ENCODE results near the gene AK2. TPM values are rescaled to one million over a fixed set of nuclear protein-coding genes. Genes with fewer than 3 reads are reported as not detected.
A peak's percentile ranks its signal among the peaks of the same experiment; 100 is the strongest.

AK2 gene
- total RNA-seq, 2 experiments from 2014 or later = 386 to 464 TPM

DNA sequence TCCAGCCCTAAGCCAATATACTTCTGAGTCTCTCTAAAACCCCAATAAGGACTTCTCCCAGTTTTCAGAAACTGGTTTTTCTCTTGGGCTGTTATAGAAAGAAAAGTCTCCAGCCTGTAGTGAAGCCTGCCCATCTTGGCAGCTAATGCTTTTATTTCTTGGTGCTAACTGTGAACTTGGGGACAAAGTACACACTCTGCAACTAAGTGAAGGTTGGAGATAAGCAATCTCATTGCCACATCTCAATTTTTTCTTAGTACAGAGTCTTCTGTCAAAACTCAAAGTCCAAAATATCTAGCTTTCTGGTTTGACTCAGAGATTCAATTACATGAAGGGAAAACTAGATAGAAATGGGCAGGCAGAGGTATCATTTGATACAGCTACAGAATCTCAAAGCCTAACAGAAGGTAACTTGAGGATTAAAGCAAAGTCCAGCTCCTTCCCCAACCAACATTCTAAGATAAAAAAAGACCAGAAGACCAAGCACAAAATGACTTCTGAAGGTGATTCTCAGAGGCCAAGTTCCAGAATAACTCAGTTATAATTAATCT, 14.0 kb downstream of the AK2 start:
- CTCF ChIA-PET = interaction anchor here (1.0 to 1.5 kb wide), 3 partner anchors 12 to 21 kb away, joined by 3 to 4 read pairs (median 4); no protein-coding TSS in a partner anchor
- H3K36me3 Mint-ChIP-seq (ENCODE audit: low read depth) = peaks cover 76% of the 10 kb centered on the region

DNA sequence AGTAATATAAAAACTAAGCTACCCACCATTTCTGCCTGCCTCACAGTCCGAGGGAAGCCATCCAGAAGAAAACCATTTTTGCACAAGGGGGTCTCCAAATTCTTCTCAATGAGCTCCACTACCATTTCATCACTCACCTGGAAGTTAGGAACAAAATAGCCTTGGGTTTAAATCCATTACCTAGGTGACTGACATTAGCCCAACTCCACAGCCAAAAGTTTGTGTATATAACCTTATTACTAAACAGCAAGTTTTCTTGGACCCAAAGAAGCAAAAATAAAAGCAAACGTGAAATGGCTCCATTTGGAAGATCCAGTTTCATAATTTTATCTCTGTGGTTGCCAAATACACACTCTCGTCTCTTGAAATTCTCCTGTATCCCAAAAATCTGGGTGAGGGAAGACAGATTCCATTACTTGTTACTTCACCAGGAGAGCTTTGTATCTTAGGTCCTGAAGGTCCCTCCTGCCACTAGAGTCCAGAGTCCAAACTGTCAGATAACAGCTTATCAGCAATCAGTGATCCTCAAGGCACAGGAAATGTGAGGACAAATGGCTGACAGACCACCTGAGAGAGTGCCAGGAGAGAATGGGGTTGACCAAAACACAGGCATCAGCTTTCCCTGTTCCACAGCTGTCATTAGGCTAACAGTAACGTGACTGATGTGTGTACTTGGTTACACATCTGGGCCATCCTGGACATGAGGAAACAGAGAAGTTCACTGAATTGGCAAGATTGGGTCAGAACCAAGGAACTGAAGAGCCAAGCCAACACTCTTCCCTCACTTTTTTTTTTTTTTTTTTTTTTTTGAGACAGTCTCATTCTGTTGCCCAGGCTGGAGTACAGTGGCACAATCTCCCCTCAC, 14.9 kb downstream of the AK2 start:
- Mint-ChIP-seq H3K27ac (no peak overlapping the region), H3K36me3 (ENCODE audit: low read depth) (peaks cover 74% of the 10 kb centered on the region), H3K27me3 (no peaks in the 10 kb centered on the region), H3K9me3 (ENCODE audit: low read depth) (no peaks in the 10 kb centered on the region), H3K4me3 (no peak overlapping the region), H3K4me1 (peaks cover 42% of the 10 kb centered on the region)
- POLR2A ChIA-PET = interaction anchor here (0.6 kb wide), 1 partner anchor 33 kb away, joined by 3 read pairs; no protein-coding TSS in a partner anchor
- ATAC-seq (no peak), DNase-seq (no peak)
- CTCF ChIA-PET = interaction anchor here (0.6 to 1.5 kb wide), 7 partner anchors 9 to 501 kb away, joined by 3 to 4 read pairs (median 3); no protein-coding TSS in a partner anchor
- intact Hi-C loops (cut with DNase I, micrococcal nuclease) = no loop called here

More for the DNA sequence above, 14.0 kb downstream of the AK2 start:
- H3K9me3 Mint-ChIP-seq (ENCODE audit: low read depth) = no peaks in the 10 kb centered on the region
- peaks cover 48% of the 10 kb centered on the region for H3K4me1 Mint-ChIP-seq
- H3K27me3 Mint-ChIP-seq = no peaks in the 10 kb centered on the region
- no peak overlapping the region for H3K27ac Mint-ChIP-seq
- ATAC-seq = no peak
- POLR2A ChIA-PET = no interaction called here
- no peak overlapping the region for H3K4me3 Mint-ChIP-seq
- intact Hi-C loops (cut with DNase I, micrococcal nuclease) = no loop called here
- no peak for DNase-seq

DNA sequence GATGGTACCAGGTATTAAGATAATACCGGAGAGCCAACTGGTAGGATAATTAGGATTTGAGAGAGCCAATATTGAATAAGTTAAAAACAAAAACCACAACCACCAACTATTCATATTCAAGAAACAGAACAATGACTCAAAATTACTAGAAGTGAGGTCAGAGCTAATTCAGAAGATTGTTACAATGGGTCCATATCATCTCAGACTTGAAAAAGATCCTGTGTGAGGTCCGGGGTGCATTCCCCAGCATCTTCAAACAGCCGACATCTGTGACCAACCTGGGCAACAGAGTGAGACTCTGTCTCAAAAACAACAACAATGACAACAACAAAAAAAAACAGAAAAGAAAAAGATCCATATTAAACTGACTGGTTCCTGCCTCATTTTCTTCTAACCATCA, 18.6 kb downstream of the AK2 start:
- Mint-ChIP-seq H3K4me1 (peaks cover 14% of the 10 kb centered on the region), H3K4me3 (no peak overlapping the region)
- ATAC-seq = peak; percentile 76

GRCh38 chr1:33017175-33017574, 19.5 kb downstream of the AK2 start:
- DNase-seq = no peak
- Mint-ChIP-seq H3K9me3 (ENCODE audit: low read depth) (no peaks in the 10 kb centered on the region), H3K27me3 (no peaks in the 10 kb centered on the region), H3K4me3 (no peak overlapping the region), H3K36me3 (ENCODE audit: low read depth) (peaks cover 72% of the 10 kb centered on the region), H3K27ac (no peak overlapping the region), H3K4me1 (peaks cover 14% of the 10 kb centered on the region)
- ATAC-seq = no peak
- intact Hi-C loops (cut with DNase I, micrococcal nuclease) = no loop called here
- POLR2A ChIA-PET = no interaction called here
- CTCF ChIA-PET = interaction anchor here (0.6 kb wide), 1 partner anchor 1959 kb away, joined by 3 read pairs; no protein-coding TSS in a partner anchor

More for the DNA sequence above, 18.6 kb downstream of the AK2 start:
- peaks cover 70% of the 10 kb centered on the region for H3K36me3 Mint-ChIP-seq (ENCODE audit: low read depth)
- ChIA-PET CTCF (interaction anchor here (0.6 to 0.9 kb wide), 3 partner anchors 39 to 141 kb away, joined by 3 read pairs; no protein-coding TSS in a partner anchor), POLR2A (no interaction called here)
- peak; percentile 32 for DNase-seq
- no peaks in the 10 kb centered on the region for H3K27me3 Mint-ChIP-seq
- intact Hi-C loops (cut with DNase I, micrococcal nuclease) = no loop called here
- peak overlapping the region; percentile 91 for H3K27ac Mint-ChIP-seq
- H3K9me3 Mint-ChIP-seq (ENCODE audit: low read depth) = no peaks in the 10 kb centered on the region

DNA sequence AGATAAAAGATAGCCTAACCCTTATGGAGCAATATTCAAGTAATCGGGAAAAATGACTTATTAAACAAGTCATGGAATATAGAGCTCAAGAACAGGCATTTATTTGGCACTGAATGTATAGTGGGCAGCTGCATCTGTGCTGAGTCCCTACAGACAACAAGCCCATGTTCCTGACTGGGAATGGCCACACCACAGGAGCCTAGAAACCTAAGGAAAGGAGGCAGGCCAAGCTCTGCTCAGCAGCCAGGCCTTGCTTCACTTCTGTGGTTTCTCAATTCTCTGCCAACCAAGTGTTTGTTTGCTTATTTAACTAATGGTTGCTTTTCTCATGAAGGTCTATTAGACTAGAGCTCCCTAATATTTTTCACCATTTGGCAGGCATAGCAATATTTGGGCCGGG, 21.5 kb downstream of the AK2 start:
- CTCF ChIA-PET = interaction anchor here (0.7 to 1.3 kb wide), 4 partner anchors 8 to 113 kb away, joined by 3 to 5 read pairs (median 4); no protein-coding TSS in a partner anchor

GRCh38 chr1:33014464-33015163, 22.1 kb downstream of the AK2 start:
- no peaks in the 10 kb centered on the region for H3K9me3 Mint-ChIP-seq (ENCODE audit: low read depth)
- ChIA-PET POLR2A (no interaction called here), CTCF (interaction anchor here (0.7 to 1.3 kb wide), 4 partner anchors 7 to 113 kb away, joined by 3 to 5 read pairs (median 4); no protein-coding TSS in a partner anchor)
- ATAC-seq (no peak), DNase-seq (no peak)
- no peak overlapping the region for H3K27ac Mint-ChIP-seq
- intact Hi-C loops (cut with DNase I, micrococcal nuclease) = no loop called here
- H3K4me3 Mint-ChIP-seq = no peak overlapping the region
- H3K36me3 Mint-ChIP-seq (ENCODE audit: low read depth) = peaks cover 67% of the 10 kb centered on the region
- H3K4me1 Mint-ChIP-seq = peaks cover 14% of the 10 kb centered on the region
- no peaks in the 10 kb centered on the region for H3K27me3 Mint-ChIP-seq

More for the DNA sequence above, 21.5 kb downstream of the AK2 start:
- DNase-seq = no peak
- intact Hi-C loops (cut with DNase I, micrococcal nuclease) = no loop called here
- Mint-ChIP-seq H3K4me1 (peaks cover 14% of the 10 kb centered on the region), H3K4me3 (no peak overlapping the region), H3K27ac (no peak overlapping the region), H3K36me3 (ENCODE audit: low read depth) (peaks cover 71% of the 10 kb centered on the region), H3K27me3 (no peaks in the 10 kb centered on the region), H3K9me3 (ENCODE audit: low read depth) (no peaks in the 10 kb centered on the region)
- POLR2A ChIA-PET = no interaction called here
- ATAC-seq = no peak

GRCh38 chr1:33013791-33014190, 22.9 kb downstream of the AK2 start:
- Mint-ChIP-seq H3K4me1 (peaks cover 11% of the 10 kb centered on the region), H3K9me3 (ENCODE audit: low read depth) (no peaks in the 10 kb centered on the region), H3K4me3 (no peak overlapping the region), H3K27ac (no peak overlapping the region), H3K27me3 (no peaks in the 10 kb centered on the region), H3K36me3 (ENCODE audit: low read depth) (peaks cover 66% of the 10 kb centered on the region)
- CTCF ChIA-PET = no interaction called here
- DNase-seq (no peak), ATAC-seq (no peak)
- intact Hi-C loops (cut with DNase I, micrococcal nuclease) = no loop called here
- POLR2A ChIA-PET = no interaction called here

DNA sequence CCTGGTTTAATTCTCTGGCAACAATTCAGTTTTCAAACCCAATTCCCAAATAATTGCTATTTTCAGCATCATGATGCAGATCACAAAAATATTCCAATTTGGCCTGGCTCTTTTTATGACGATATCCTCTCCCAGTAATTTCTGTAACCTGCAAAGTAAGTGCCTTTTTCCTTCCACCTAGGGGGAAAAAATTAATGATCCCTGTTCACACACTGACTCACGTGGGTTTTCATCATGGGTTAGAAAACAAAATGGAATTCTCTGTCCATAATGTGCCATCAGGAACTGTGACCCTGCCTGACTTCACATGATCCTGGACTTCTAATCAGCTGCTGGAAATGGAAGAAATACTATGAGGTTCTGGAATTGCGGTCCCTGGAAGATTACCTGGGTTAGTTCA, 24.5 kb downstream of the AK2 start:
- POLR2A ChIA-PET = no interaction called here
- no peak overlapping the region for H3K4me3 Mint-ChIP-seq

DNA sequence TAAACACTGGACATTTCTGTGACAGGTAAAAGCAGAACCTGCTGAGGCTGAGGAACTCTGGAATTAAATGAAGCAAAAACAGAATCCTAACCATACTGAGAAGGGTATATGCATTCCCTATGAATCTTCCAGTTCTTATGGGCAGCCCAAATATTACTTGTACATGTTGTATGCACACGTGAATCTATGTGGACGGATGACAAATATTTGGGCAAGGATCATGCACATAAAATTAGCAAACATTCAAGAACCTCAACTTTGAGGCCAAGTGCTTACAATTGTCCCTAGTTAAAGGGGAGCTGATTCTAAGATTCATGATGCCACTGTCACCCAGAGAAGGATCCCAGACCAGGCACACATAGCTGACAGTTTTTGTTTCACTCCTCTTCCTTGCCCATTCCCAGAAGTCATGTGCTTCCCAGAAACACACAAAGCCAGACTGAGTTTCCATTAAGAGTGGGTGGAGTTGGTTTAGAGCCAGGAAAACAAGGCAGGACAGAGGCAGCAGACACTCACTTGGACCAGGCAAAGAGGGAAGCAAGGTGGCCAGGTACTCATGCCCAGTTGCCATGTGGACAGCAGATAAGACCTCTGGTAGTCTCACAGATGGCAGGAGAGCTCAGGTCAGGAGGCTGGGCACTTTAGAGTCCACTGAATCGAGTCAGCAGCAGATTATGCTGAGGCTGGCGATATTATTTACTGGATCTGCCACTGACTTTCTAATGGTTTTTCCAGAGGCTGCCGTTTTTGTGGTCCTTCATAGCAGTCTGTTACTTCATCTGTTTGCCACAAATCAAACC, 25.6 kb downstream of the AK2 start:
- no peaks in the 10 kb centered on the region for H3K4me1 Mint-ChIP-seq
- intact Hi-C loops (cut with DNase I, micrococcal nuclease) = no loop called here
- no peak for ATAC-seq
- POLR2A ChIA-PET = no interaction called here
- H3K36me3 Mint-ChIP-seq (ENCODE audit: low read depth) = peaks cover 73% of the 10 kb centered on the region
- no peak for DNase-seq
- CTCF ChIA-PET = no interaction called here
- no peak overlapping the region for H3K4me3 Mint-ChIP-seq
- H3K27ac Mint-ChIP-seq = peak overlapping the region; percentile 33
- no peaks in the 10 kb centered on the region for H3K27me3 Mint-ChIP-seq
- no peaks in the 10 kb centered on the region for H3K9me3 Mint-ChIP-seq (ENCODE audit: low read depth)

More for the DNA sequence above, 24.5 kb downstream of the AK2 start:
- CTCF ChIA-PET = interaction anchor here (0.6 to 1.0 kb wide), 2 partner anchors 9 to 854 kb away, joined by 3 read pairs; no protein-coding TSS in a partner anchor
- intact Hi-C loops (cut with DNase I, micrococcal nuclease) = no loop called here
- Mint-ChIP-seq H3K4me1 (no peaks in the 10 kb centered on the region), H3K27me3 (no peaks in the 10 kb centered on the region), H3K36me3 (ENCODE audit: low read depth) (peaks cover 69% of the 10 kb centered on the region), H3K9me3 (ENCODE audit: low read depth) (no peaks in the 10 kb centered on the region), H3K27ac (no peak overlapping the region)
- DNase-seq (no peak), ATAC-seq (no peak)

DNA sequence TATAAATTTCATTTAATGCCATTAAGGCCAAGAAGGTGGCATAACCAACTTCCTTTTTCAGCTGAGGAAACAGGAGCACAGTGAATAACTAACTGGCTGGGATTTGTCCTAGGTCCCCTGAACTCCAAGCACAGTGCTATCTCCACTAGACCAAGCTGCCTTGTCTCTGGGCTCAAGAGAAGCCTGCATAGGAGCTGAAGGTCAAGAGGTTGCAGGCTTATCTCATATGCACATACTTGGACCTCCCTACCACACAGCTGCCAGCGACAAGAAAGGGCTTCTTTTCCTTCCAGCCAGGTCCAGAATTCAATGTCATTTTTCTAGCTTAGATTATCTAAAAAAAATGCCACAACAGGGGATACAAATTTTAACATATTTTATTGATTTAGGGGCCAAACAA, 27.1 kb downstream of the AK2 start:
- no peak overlapping the region for H3K4me3 Mint-ChIP-seq
- no peaks in the 10 kb centered on the region for H3K9me3 Mint-ChIP-seq (ENCODE audit: low read depth)
- peaks cover 14% of the 10 kb centered on the region for H3K4me1 Mint-ChIP-seq
- CTCF ChIA-PET = interaction anchor here (1.0 kb wide), 1 partner anchor 42 kb away, joined by 3 read pairs; no protein-coding TSS in a partner anchor
- H3K27me3 Mint-ChIP-seq = no peaks in the 10 kb centered on the region
- intact Hi-C loops (cut with DNase I, micrococcal nuclease) = loop anchor here (5.0 kb wide), 2 partner anchors 47 to 77 kb away; partner anchors contain the start of gene RNF19B (in 1 of the 2)
- peaks cover 73% of the 10 kb centered on the region for H3K36me3 Mint-ChIP-seq (ENCODE audit: low read depth)
- POLR2A ChIA-PET = interaction anchor here (1.0 kb wide), 1 partner anchor 118 kb away, joined by 3 read pairs; no protein-coding TSS in a partner anchor
- no peak for DNase-seq
- no peak for ATAC-seq
- H3K27ac Mint-ChIP-seq = no peak overlapping the region

All from activated CD4-positive, alpha-beta T cell treated with anti-CD3 and anti-CD28 coated beads for 36 hours (primary cell).